Neuronal stem cell (in vitro differentiated cells): Measurements from ENCODE around the gene LHB.
"Not testable (repeated sequence)": the region's sequence is repeated elsewhere in the genome, so short reads cannot be mapped to it uniquely, and the experiment has no call there.

Source experiments
- DNase-seq: peaks from one replicate; pipeline ENCODE4 v3.0.0-alpha.2; 2013; ENCODE audit warnings: low spot score
- H2AFZ ChIP-seq: one replicate; pipeline ENCODE4 v1.6.1; 2013; ENCODE audit warnings: mild to moderate bottlenecking, low read length, inconsistent platforms
- H2AK5ac ChIP-seq: 2 replicates; pipeline ENCODE4 v1.6.1; 2013; ENCODE audit warnings: low read depth, mild to moderate bottlenecking, inconsistent platforms, low read length, moderate library complexity, mixed read lengths
- H2BK120ac ChIP-seq: 2 replicates; pipeline ENCODE4 v1.6.1; 2013; ENCODE audit warnings: low read depth, mild to moderate bottlenecking, inconsistent platforms, low read length, moderate library complexity, mixed read lengths
- H2BK12ac ChIP-seq: one replicate; pipeline ENCODE4 v1.6.1; 2013; ENCODE audit warnings: low read length, inconsistent platforms
- H2BK15ac ChIP-seq: 2 replicates; pipeline ENCODE4 v1.6.1; 2013; ENCODE audit warnings: mild to moderate bottlenecking, low read length, inconsistent platforms, mixed read lengths
- H2BK5ac ChIP-seq: one replicate; pipeline ENCODE4 v1.6.1; 2013; ENCODE audit warnings: inconsistent platforms, mild to moderate bottlenecking, low read length, moderate library complexity
- H3K14ac ChIP-seq: one replicate; pipeline ENCODE4 v1.6.1; 2013; ENCODE audit warnings: low read length, inconsistent platforms
- H3K18ac ChIP-seq: 2 replicates; pipeline ENCODE4 v1.6.1; 2013; ENCODE audit warnings: low read length, inconsistent platforms
- H3K23ac ChIP-seq: 2 replicates; pipeline ENCODE4 v1.6.1; 2013; ENCODE audit warnings: low read depth, mild to moderate bottlenecking, mixed read lengths, low read length, inconsistent platforms; ENCODE audit not compliant: poor library complexity
- H3K27ac ChIP-seq: replicated peaks from 3 replicates; pipeline ENCODE4 v1.5.1; 2013; ENCODE audit warnings: low read length, inconsistent platforms
- H3K27me3 ChIP-seq, 3 experiments: 2 replicates each; pipeline ENCODE4 v1.6.1; 2013; ENCODE audit warnings: low read length in 3 of 3, mild to moderate bottlenecking in 2 of 3, inconsistent platforms in 1 of 3, low read depth in 1 of 3, mixed read lengths in 1 of 3, moderate library complexity in 1 of 3; ENCODE audit not compliant: control insufficient read depth in 3 of 3, insufficient read depth in 3 of 3
- H3K36me3 ChIP-seq, 2 donors: replicated peaks in 1 of 2; 2 replicates each; pipeline ENCODE4 v1.6.1; 2013; ENCODE audit warnings: low read length in 2 of 2; ENCODE audit not compliant: control insufficient read depth in 2 of 2, insufficient read depth in 2 of 2
- H3K4ac ChIP-seq: 2 replicates; pipeline ENCODE4 v1.6.1; 2013; ENCODE audit warnings: inconsistent platforms, mild to moderate bottlenecking, low read length, moderate library complexity
- H3K4me1 ChIP-seq, 2 donors: 1 replicate in 1 of 2; 2 replicates in 1 of 2; pipeline ENCODE4 v1.6.1; 2013; ENCODE audit warnings: low read length in 2 of 2, low read depth in 1 of 2; ENCODE audit not compliant: control insufficient read depth in 2 of 2, insufficient read depth in 1 of 2
- H3K4me2 ChIP-seq: one replicate; pipeline ENCODE4 v1.6.1; 2013; ENCODE audit warnings: mild to moderate bottlenecking, low read length, inconsistent platforms; ENCODE audit not compliant: insufficient read depth, poor library complexity, severe bottlenecking
- H3K4me3 ChIP-seq, 2 donors: 2 replicates each; pipeline ENCODE4 v1.5.1; 2013; ENCODE audit warnings: low read length in 2 of 2, mild to moderate bottlenecking in 2 of 2, inconsistent platforms in 1 of 2, moderate library complexity in 1 of 2
- H3K79me1 ChIP-seq: one replicate; pipeline ENCODE4 v1.6.1; 2013; ENCODE audit warnings: low read depth, mild to moderate bottlenecking, inconsistent platforms, low read length, moderate library complexity
- H3K9ac ChIP-seq: one replicate; pipeline ENCODE4 v1.6.1; 2013; ENCODE audit warnings: mild to moderate bottlenecking, low read depth, low read length, inconsistent platforms; ENCODE audit not compliant: poor library complexity
- H3K9me3 ChIP-seq, 2 donors: replicated peaks in 1 of 2; 2 replicates each; pipeline versions ENCODE3 to v1.6.1; 2013; ENCODE audit warnings: low read length in 2 of 2, mild to moderate bottlenecking in 2 of 2, inconsistent platforms in 1 of 2, low read depth in 1 of 2, mixed read lengths in 1 of 2, moderate library complexity in 1 of 2; ENCODE audit not compliant: control insufficient read depth in 2 of 2, insufficient read depth in 1 of 2
- H4K8ac ChIP-seq: one replicate; pipeline ENCODE4 v1.6.1; 2013; ENCODE audit warnings: low read depth, mild to moderate bottlenecking, inconsistent platforms, low read length, moderate library complexity
- H4K91ac ChIP-seq: one replicate; pipeline ENCODE4 v1.6.1; 2013; ENCODE audit warnings: low read length, low read depth, mild to moderate bottlenecking, inconsistent platforms; ENCODE audit not compliant: poor library complexity
- WGBS, 2 donors: extraction: QIAGEN DNeasy Blood & Tissue Kit; methylation state at CpG; one replicate each; pipeline ENCODE4 v1.1.7; 2013; ENCODE audit warnings: missing lambda C conversion rate in 2 of 2, mixed read lengths in 1 of 2; ENCODE audit not compliant: insufficient read length in 2 of 2, insufficient replicate concordance in 1 of 2; ENCODE audit errors: extremely low coverage in 2 of 2; 5-methylcytosine and 5-hydroxymethylcytosine counted together

LHB gene

DNA sequence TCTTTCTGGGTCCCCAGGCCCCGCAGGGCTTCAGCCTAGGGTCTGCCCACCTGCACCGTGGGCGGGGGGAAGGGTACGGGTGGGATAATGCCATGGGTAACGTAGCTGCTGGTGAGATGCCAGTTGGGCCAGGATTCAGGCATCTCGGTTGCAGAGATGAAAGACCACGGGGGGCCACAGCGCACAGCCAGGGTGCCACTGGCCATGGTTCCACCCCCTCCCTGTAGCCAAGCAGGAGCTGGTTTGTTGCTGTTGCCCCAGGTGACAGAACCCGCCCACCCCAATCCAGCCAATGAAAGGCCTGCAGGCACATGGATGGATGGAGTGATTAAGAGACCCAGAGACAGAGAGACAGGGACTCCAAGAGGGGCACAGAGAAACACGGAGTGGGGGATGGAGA, 41.7 kb upstream of the LHB start:
- Histone ChIP-seq H2BK120ac (no peak overlapping the region), H2AK5ac (peak overlapping the region; percentile 46)
- no CpG with 5 or more reads among the region's 10 CpGs for WGBS, 2 donors

DNA sequence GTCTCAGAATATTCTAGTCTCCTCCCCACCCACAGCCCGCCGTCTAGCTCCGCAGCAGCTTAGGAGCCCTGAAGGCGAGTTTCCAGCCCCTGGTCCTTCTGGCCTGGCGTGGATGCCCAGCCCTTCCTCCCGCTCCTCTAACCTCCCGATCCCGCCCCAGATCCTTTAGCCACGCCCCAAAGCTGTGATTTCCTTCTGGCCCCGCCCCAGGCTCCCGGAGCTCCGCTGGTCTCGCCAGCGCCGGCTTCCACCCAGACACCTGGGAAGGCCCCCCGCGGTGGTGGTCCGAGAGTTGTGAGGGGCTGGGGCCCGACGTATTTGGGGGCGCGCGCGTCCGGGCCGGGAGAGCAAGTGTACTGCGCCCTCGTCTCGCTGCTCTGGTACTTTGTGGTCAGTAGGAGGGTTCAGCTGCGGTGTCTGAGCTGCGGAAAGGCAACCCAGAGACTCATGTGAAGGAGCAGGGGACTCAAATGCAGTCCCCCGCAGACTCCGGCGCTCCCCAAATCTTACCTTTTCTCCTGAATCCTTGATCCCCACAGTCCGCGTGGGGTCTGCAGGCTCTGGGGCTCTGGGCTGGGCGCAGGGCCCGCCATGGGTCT, 40.8 kb upstream of the LHB start, which contains the start of gene CGB7:
Gene CGB7, minus strand, starts transcription at position 114 of the 599 bp plus-strand sequence. CDS start 2,374 bp downstream, outside the sequence.
- peak within 1 kb of the TSS; percentile 58 for H2BK15ac ChIP-seq
- peak within 1 kb of the TSS; percentile 70 for H3K9ac ChIP-seq
- H3K36me3 ChIP-seq: no peaks in the 10 kb centered on the region
- no peak within 1 kb of the TSS for H3K27ac ChIP-seq
- no peak within 1 kb of the TSS for H2BK120ac ChIP-seq
- peak; percentile 64 for DNase-seq
- H4K91ac ChIP-seq: no peak within 1 kb of the TSS
- no peak within 1 kb of the TSS for H4K8ac ChIP-seq
- H3K4me2 ChIP-seq: peak within 1 kb of the TSS; percentile 97
- H3K9me3 ChIP-seq: no peaks in the 10 kb centered on the region
- no peaks in the 10 kb centered on the region for H3K79me1 ChIP-seq
- peak within 1 kb of the TSS; percentile 98 for H2AFZ ChIP-seq
- peak within 1 kb of the TSS; percentile 49 to 76 for H3K4me3 ChIP-seq
- peak within 1 kb of the TSS; percentile 39 for H2BK5ac ChIP-seq
- no CpG with 5 or more reads among the region's 38 CpGs for WGBS, 2 donors
- H2BK12ac ChIP-seq: peak within 1 kb of the TSS; percentile 84
- H3K23ac ChIP-seq: peak within 1 kb of the TSS; percentile 43
- H3K4ac ChIP-seq: no peak within 1 kb of the TSS
- H3K14ac ChIP-seq: no peak within 1 kb of the TSS
- peak within 1 kb of the TSS; percentile 92 for H3K18ac ChIP-seq
- peaks cover 8 to 69% (median 39%) of the 10 kb centered on the region in 3 experiments for H3K27me3 ChIP-seq
- peak within 1 kb of the TSS; percentile 46 for H2AK5ac ChIP-seq
- peaks cover 9 to 17% of the 10 kb centered on the region in 2 donors for H3K4me1 ChIP-seq

More for the DNA sequence above, 41.7 kb upstream of the LHB start:
- Histone ChIP-seq H3K27ac (no peak overlapping the region), H2BK5ac (no peak overlapping the region), H2AFZ (no peak overlapping the region), H3K4ac (no peak overlapping the region), H3K79me1 (no peaks in the 10 kb centered on the region), H3K4me3 (no peak overlapping the region), H3K9ac (no peak overlapping the region), H3K27me3 (peaks cover 8 to 72% (median 39%) of the 10 kb centered on the region in 3 experiments), H3K4me1 (peaks cover 9 to 17% of the 10 kb centered on the region in 2 donors), H3K9me3 (no peaks in the 10 kb centered on the region), H3K14ac (no peak overlapping the region), H3K23ac (no peak overlapping the region), H3K36me3 (no peaks in the 10 kb centered on the region), H4K91ac (no peak overlapping the region), H2BK12ac (no peak overlapping the region), H3K4me2 (no peak overlapping the region), H2BK15ac (peak overlapping the region; percentile 37), H3K18ac (peak overlapping the region; percentile 76), H4K8ac (no peak overlapping the region)
- DNase-seq: no peak

DNA sequence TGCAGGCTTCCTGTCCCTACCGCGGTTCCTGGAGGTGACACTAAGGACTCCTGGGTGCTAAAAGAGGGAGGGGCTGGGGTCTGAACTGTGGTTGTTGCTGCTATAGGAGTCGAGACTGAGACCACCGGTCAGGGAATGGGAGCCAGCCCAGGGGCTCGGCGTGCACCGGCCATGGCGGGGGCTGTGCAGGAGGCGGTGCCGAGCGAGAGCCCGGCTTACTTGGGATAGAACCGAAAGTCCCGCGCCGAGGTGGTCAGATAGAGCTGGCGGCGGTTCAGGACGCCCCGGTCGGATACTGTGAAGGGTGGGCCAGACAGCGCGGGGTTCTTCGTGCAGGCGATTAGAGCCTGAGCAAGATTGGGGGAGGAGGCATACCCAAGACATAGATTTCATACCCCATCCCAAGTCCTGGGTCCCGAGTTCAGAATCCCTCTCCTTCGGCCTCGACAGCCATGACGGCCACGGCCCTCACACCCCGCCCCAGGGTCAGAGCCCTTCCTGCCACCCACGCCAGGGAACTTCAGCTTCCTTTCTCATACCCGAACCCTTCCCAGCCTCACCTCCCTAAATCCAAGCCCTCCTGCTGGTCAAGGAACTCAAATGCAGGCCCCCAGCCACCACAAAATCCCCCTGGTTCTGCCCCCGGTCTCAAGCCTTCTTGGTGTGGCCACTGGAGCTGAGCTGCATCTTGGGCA, 40.2 kb upstream of the LHB start:
- peak overlapping the region; percentile 97 for H3K4me2 ChIP-seq
- DNase-seq, H3K4ac ChIP-seq, H4K8ac ChIP-seq, H3K14ac ChIP-seq, H3K23ac ChIP-seq, H3K27ac ChIP-seq, H2BK15ac ChIP-seq, H3K79me1 ChIP-seq, H4K91ac ChIP-seq, H2AK5ac ChIP-seq, H3K9me3 ChIP-seq, H3K36me3 ChIP-seq, H2BK120ac ChIP-seq: not testable (repeated sequence)
- peak overlapping the region; percentile 98 for H2AFZ ChIP-seq
- peak overlapping the region; percentile 84 for H2BK12ac ChIP-seq
- H3K4me3 ChIP-seq: peak overlapping the region; percentile 49 to 76
- peak overlapping the region; percentile 50 for H3K9ac ChIP-seq
- H3K27me3 ChIP-seq: peaks cover 8 to 69% (median 39%) of the 10 kb centered on the region in 3 experiments
- H3K4me1 ChIP-seq: peaks cover 9 to 17% of the 10 kb centered on the region in 2 donors
- H3K18ac ChIP-seq: peak overlapping the region; percentile 91
- no CpG with 5 or more reads among the region's 34 CpGs for WGBS, 2 donors
- H2BK5ac ChIP-seq: peak overlapping the region; percentile 39
